Transverse colon (tissue), 4 donors: Measurements from ENCODE around the gene CRAT.

Experiments
- POLR2A ChIP-seq: fragments of 450-650 bp; IDR thresholded peaks from one replicate; pipeline ENCODE4 v1.6.1; 2016; ENCODE audit warnings: antibody characterized with exemption, mild to moderate bottlenecking, moderate library complexity
- POLR2AphosphoS5 ChIP-seq, 3 donors: sonication (generic); formaldehyde crosslinking; IDR thresholded peaks; one replicate each; pipeline ENCODE4 v1.6.1; 2016; ENCODE audit warnings: antibody characterized with exemption in 3 of 3
- TF ChIP-seq, protein P1 (sequence below), 5 experiments: fragments of 200-600 bp in 3 of 5; fragments of 450-650 bp in 2 of 5; sonication (generic) in 3 of 5; IDR thresholded peaks; 1 replicate in 2 of 5; 2 replicates in 3 of 5; pipeline ENCODE4 v1.5.1; 2016 to 2017; ENCODE audit warnings: antibody characterized with exemption in 5 of 5, inconsistent platforms in 3 of 5, mild to moderate bottlenecking in 2 of 5, moderate library complexity in 1 of 5

DNA sequence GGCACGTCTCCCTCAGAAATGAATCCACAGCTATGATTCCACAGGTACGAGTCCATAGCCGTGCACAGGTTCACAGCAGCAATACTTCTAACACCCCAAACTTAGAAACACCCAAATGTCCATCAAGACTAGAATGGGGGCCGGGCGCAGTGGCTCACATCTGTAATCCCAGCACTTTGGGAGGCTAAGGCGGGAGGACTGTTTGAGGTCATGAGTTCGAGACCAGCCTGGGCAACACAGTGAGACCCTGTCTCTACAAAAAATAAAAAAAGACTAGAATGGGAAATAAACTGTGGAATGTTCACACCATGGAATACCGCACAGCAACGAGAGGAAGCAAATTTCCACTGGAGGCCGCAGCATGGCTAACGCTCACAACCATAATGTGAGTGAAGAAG, 34.0 kb downstream of the CRAT start:
- TF ChIP-seq, protein P1, sequence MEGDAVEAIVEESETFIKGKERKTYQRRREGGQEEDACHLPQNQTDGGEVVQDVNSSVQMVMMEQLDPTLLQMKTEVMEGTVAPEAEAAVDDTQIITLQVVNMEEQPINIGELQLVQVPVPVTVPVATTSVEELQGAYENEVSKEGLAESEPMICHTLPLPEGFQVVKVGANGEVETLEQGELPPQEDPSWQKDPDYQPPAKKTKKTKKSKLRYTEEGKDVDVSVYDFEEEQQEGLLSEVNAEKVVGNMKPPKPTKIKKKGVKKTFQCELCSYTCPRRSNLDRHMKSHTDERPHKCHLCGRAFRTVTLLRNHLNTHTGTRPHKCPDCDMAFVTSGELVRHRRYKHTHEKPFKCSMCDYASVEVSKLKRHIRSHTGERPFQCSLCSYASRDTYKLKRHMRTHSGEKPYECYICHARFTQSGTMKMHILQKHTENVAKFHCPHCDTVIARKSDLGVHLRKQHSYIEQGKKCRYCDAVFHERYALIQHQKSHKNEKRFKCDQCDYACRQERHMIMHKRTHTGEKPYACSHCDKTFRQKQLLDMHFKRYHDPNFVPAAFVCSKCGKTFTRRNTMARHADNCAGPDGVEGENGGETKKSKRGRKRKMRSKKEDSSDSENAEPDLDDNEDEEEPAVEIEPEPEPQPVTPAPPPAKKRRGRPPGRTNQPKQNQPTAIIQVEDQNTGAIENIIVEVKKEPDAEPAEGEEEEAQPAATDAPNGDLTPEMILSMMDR (IDR thresholded peaks at IDR 0.05): no peak
- TF ChIP-seq POLR2AphosphoS5 (IDR thresholded peaks at IDR 0.05) (no peak), POLR2A (no peak)
